ENCODE data around the gene GFI1. TPM values are rescaled to one million over a fixed set of nuclear protein-coding genes. Genes with fewer than 3 reads are reported as not detected.

Gene GFI1
- total RNA-seq, 2 donors from 2014 or later = 0.71 to 2.4 TPM

GRCh38 chr1:92425617-92426016 lies 61.1 kb downstream of the GFI1 start:
- H3K36me3 ChIP-seq = no peaks in the 10 kb centered on the region

More at GRCh38 chr1:92425617-92426016, 61.1 kb downstream of the GFI1 start:
- Histone ChIP-seq H3K4me1 (ENCODE audit: control insufficient read depth in 1 of 2, low read depth in 2 of 2) (no peaks in the 10 kb centered on the region), H3K27ac (no peak overlapping the region), H3K27me3 (replicated peaks; ENCODE audit: insufficient read depth) (no peaks in the 10 kb centered on the region), H3K4me3 (no peak overlapping the region), H3K9me3 (no peaks in the 10 kb centered on the region)
- DNase-seq (ENCODE audit: low spot score) = no peak
- no peak for ATAC-seq (ENCODE audit: insufficient number of reproducible peaks, low FRiP score, low read depth)
- no peak for TF ChIP-seq CTCF (IDR thresholded peaks at IDR 0.05)

Other genes with a start within 250 kb of the GFI1 start
- 10 to 100 TPM in 1 of 2 donors, 1 to 10 TPM in 1; 9.0 to 14.2 TPM for gene GLMN, start 187.9 kb downstream of the GFI1 start, total RNA-seq
- gene RPAP2, start 187.9 kb downstream of the GFI1 start, total RNA-seq = 10 to 100 TPM in 1 of 2 donors, 1 to 10 TPM in 1; 7.0 to 11.2 TPM

All from thoracic aorta (tissue), 2 donors.